HG03571 (cell line): ENCODE measurements around the gene LGALSL.

Experiments used
- ATAC-seq: cut with Tn5 transposase; IDR thresholded peaks from one replicate; pipeline ENCODE4 v1.9.1; 2021; ENCODE audit not compliant: unreplicated experiment

Gene LGALSL

GRCh38 chr2:64453770-64454385, at the start of gene LGALSL:
TSS of gene LGALSL (plus strand) at chr2:64454162. CDS start at chr2:64454546, 384 bp downstream.
- ATAC-seq: peak; percentile 53

- no peak for ATAC-seq
Observed at GRCh38 chr2:64404743-64405142, 49.2 kb upstream of the LGALSL start.

- ATAC-seq: no peak
Observed at GRCh38 chr2:64405581-64406406, 48.2 kb upstream of the LGALSL start.

- ATAC-seq: no peak
Observed at GRCh38 chr2:64406407-64406774, 47.6 kb upstream of the LGALSL start.

GRCh38 chr2:64408031-64408430, 45.9 kb upstream of the LGALSL start:
- no peak for ATAC-seq

- no peak for ATAC-seq
Observed at GRCh38 chr2:64410671-64411070, 43.3 kb upstream of the LGALSL start.

- ATAC-seq: no peak
Observed at GRCh38 chr2:64412671-64413070, 41.3 kb upstream of the LGALSL start.

GRCh38 chr2:64414736-64415435, 39.1 kb upstream of the LGALSL start:
- ATAC-seq: no peak

GRCh38 chr2:64417624-64418023, 36.3 kb upstream of the LGALSL start:
- no peak for ATAC-seq

- ATAC-seq: no peak
Observed at GRCh38 chr2:64419596-64420165, 34.3 kb upstream of the LGALSL start.

- ATAC-seq: no peak
Observed at GRCh38 chr2:64420677-64421076, 33.3 kb upstream of the LGALSL start.

GRCh38 chr2:64421201-64421600, 32.8 kb upstream of the LGALSL start:
- no peak for ATAC-seq

- ATAC-seq: no peak
Observed at GRCh38 chr2:64422466-64422865, 31.5 kb upstream of the LGALSL start.

- ATAC-seq: no peak
Observed at GRCh38 chr2:64423303-64423702, 30.7 kb upstream of the LGALSL start.

- ATAC-seq: no peak
Observed at GRCh38 chr2:64424416-64424987, 29.5 kb upstream of the LGALSL start.

- no peak for ATAC-seq
Observed at GRCh38 chr2:64426183-64426952, 27.6 kb upstream of the LGALSL start.

- no peak for ATAC-seq
Observed at GRCh38 chr2:64434039-64434657, 19.8 kb upstream of the LGALSL start.

GRCh38 chr2:64437883-64438282, 16.1 kb upstream of the LGALSL start:
- ATAC-seq: no peak

GRCh38 chr2:64439194-64439593, 14.8 kb upstream of the LGALSL start:
- ATAC-seq: no peak

GRCh38 chr2:64440843-64441242, 13.1 kb upstream of the LGALSL start:
- ATAC-seq: no peak
